IPS-15b (cell line): ENCODE results near the gene DRGX.

Experiments
- H3K27me3 ChIP-seq: one replicate; pipeline ENCODE4 v1.6.1; 2013; ENCODE audit warnings: low read length; ENCODE audit not compliant: control insufficient read depth, insufficient read depth
- H3K36me3 ChIP-seq: one replicate; pipeline ENCODE4 v1.6.1; 2013; ENCODE audit warnings: low read length; ENCODE audit not compliant: control insufficient read depth, insufficient read depth
- H3K4me1 ChIP-seq: one replicate; pipeline ENCODE4 v1.6.1; 2013; ENCODE audit warnings: mild to moderate bottlenecking, low read length; ENCODE audit not compliant: control insufficient read depth, insufficient read depth
- H3K4me3 ChIP-seq: one replicate; pipeline ENCODE4 v1.5.1; 2013; ENCODE audit warnings: low read depth, low read length
- H3K9ac ChIP-seq: one replicate; pipeline ENCODE4 v1.6.1; 2013; ENCODE audit warnings: low read depth, mild to moderate bottlenecking, low read length
- H3K9me3 ChIP-seq: one replicate; pipeline ENCODE4 v1.6.1; 2013; ENCODE audit warnings: mild to moderate bottlenecking, low read length; ENCODE audit not compliant: control insufficient read depth, insufficient read depth

DRGX gene

DNA sequence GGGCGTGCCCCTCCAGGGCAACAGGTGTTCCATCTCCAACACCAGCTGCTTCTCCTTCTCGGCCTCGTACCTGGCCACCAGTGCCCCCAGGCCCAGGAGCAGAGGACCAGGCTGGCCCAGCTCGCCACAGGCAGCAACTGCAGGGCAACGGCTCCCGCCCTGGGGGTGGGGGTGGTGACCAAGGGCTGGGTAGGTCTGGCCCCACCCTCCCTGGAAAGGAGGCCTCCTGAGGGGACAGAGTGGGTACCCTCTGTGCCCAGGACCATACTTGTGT lies 22.1 kb upstream of the DRGX start:
- no peaks in the 10 kb centered on the region for H3K4me1 ChIP-seq
- H3K4me3 ChIP-seq: no peak overlapping the region
- no peaks in the 10 kb centered on the region for H3K9me3 ChIP-seq
- no peaks in the 10 kb centered on the region for H3K27me3 ChIP-seq
- H3K36me3 ChIP-seq: no peaks in the 10 kb centered on the region
- H3K9ac ChIP-seq: no peak overlapping the region

DNA sequence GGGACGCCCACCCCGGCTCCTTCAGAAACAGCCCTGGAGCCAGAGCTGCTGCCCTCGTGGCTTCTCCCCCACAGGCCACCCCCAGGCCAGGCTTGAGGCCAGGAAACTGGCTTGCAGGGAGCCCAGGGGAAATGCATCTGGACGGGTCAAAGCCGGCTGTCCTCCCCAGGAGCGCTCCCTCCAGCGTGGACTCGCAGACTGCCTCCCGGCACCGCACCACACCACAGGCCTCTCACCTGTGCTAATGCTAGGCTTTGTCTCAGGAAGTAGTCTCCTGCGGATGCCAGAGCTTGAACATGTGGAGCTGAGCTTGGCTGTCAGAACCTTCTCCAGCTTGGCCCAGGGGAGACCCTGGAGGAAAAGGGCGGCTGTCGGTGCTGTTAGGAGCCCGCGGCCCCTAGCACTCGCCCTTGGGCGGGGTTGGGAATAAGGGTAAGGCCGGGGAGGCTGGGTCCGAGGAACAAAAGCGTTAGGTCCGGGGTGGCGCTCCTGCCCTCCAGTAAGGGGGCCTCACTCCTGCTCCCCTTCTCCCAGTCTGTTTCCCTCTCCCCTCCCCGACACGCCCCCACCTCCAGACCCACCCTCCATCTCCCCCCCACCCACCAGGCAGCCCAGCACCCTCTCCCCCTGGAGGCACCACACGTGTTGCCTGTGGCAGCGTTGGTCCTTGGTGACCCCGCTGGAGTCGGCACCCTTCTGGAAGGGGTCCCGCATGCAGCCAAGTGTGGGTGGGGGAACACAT lies 21.6 kb upstream of the DRGX start:
- no peaks in the 10 kb centered on the region for H3K4me1 ChIP-seq
- H3K27me3 ChIP-seq: no peaks in the 10 kb centered on the region
- no peak overlapping the region for H3K9ac ChIP-seq

DNA sequence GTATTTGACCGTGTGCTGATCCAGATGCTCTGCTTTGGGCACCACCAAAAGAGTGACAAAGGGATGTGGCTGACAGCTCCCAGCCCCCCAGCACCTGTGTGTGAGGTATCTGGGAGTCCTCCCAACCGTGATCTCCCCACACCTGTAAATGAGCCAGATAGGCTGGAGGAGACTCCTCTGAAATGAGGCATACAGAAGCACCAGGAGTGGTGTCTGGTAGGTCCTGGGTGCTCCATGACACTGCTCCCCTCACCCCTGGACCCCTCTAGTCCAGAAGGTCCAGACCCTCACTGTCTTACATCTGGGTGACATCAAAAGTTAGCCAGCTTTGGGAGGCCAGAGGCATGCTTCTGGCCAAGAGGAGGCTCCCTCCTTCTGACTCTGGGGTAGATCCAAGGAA lies 20.0 kb upstream of the DRGX start:
- no peaks in the 10 kb centered on the region for H3K27me3 ChIP-seq
- no peaks in the 10 kb centered on the region for H3K9me3 ChIP-seq
- no peak overlapping the region for H3K4me3 ChIP-seq
- no peaks in the 10 kb centered on the region for H3K36me3 ChIP-seq
- no peak overlapping the region for H3K9ac ChIP-seq
- no peaks in the 10 kb centered on the region for H3K4me1 ChIP-seq

More for the DNA sequence above, 21.6 kb upstream of the DRGX start:
- no peaks in the 10 kb centered on the region for H3K36me3 ChIP-seq
- no peaks in the 10 kb centered on the region for H3K9me3 ChIP-seq
- no peak overlapping the region for H3K4me3 ChIP-seq

DNA sequence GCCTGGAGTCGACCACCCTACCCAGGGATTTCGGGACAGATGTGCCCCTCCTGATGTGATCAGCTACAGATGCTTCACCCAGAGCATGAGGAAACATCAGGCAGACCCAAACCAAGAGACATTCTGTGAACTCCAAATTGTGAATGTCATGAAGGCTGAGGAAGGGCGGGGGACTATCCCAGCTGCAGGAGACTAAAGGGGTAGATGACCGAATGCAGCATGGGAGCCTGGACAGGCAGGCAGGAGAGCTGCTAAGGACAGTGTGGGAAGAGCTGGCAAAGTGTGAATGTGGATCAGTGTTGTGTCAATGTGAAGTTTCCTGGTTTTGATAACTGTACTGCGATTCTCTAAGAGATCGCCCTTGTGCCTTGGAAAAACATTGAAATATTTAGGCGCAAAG lies 19.2 kb upstream of the DRGX start:
- Histone ChIP-seq H3K27me3 (no peaks in the 10 kb centered on the region), H3K4me1 (no peaks in the 10 kb centered on the region), H3K9me3 (no peaks in the 10 kb centered on the region), H3K4me3 (no peak overlapping the region), H3K36me3 (no peaks in the 10 kb centered on the region), H3K9ac (no peak overlapping the region)

DNA sequence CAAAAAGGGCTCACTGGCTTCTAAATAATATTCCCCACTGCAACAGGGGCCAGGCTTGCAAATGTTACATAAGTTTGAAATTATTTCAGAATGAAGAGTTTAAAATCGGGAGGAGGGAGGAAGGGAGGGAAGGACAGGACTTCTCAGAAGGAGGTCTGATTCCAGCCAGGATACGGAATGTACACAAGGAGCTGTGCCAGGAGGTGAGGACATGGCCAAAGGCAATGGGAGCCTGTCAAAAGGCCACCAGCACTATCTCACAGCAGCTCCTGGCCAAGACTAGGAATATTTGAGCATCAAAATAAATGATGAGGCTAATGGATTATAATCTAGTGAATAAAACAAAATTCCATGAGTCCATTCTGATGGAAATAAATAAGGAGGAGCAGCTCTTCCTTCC lies 18.6 kb upstream of the DRGX start:
- H3K27me3 ChIP-seq: no peaks in the 10 kb centered on the region

DNA sequence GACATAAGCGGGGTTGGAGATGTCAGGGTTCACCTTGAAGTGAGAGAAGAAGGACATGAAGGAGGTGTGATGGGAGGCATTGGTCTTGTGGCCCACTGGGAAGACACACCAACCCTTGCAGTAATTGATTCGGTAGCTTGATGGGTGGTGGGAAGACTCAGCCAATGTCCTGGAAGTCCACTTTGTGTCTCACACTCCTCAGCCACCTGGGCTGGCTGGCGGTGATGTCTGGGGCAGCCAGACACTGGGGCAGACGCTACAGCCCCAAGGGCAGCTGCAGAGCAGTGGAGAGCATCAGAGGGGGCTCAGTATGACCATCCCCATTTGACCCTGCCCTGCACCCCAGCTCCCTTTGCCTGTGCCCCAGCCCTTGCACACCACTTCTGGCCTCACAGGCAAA lies 16.7 kb upstream of the DRGX start:
- Histone ChIP-seq H3K9me3 (no peaks in the 10 kb centered on the region), H3K36me3 (no peaks in the 10 kb centered on the region), H3K27me3 (peaks cover 4% of the 10 kb centered on the region), H3K9ac (no peak overlapping the region), H3K4me3 (no peak overlapping the region), H3K4me1 (no peaks in the 10 kb centered on the region)

More for the DNA sequence above, 18.6 kb upstream of the DRGX start:
- Histone ChIP-seq H3K4me3 (no peak overlapping the region), H3K9me3 (no peaks in the 10 kb centered on the region), H3K36me3 (no peaks in the 10 kb centered on the region), H3K4me1 (no peaks in the 10 kb centered on the region), H3K9ac (no peak overlapping the region)

DNA sequence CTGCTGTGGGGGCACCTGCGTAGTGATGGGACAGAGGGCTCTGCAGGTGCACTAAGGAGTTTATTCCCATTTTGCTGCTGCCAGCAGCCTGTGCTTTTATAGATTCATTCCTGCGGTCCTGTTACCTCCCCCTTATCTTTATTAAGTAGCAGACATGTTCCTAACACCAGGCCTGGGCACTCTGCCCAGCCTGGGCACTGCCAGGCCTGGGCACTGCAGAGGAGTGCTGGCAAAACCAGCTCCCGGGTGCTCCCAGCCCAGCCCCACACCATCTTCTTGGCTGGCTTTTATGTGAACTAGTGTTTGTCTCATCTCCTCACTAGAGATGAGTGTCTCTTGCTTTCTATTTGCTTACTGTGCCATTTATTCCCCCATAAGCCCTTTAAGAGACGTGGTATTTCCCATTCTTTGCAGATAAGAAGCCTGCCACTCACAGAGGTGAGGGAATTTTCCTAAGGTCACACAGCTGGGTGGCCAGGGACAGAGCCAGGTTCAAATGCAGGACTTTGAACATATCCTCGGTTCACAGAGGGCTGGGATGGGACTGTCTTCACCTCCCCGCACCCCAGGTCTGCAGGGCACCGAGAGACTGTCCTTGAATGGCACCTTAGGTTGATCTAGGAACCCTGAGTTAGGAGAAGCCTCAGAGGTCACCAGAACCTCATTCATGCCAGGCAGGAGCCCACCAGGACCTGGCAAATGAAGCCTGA lies 14.6 kb upstream of the DRGX start:
- H3K9ac ChIP-seq: no peak overlapping the region
- H3K9me3 ChIP-seq: no peaks in the 10 kb centered on the region
- H3K4me3 ChIP-seq: no peak overlapping the region
- peaks cover 4% of the 10 kb centered on the region for H3K27me3 ChIP-seq
- H3K36me3 ChIP-seq: no peaks in the 10 kb centered on the region
- no peaks in the 10 kb centered on the region for H3K4me1 ChIP-seq

DNA sequence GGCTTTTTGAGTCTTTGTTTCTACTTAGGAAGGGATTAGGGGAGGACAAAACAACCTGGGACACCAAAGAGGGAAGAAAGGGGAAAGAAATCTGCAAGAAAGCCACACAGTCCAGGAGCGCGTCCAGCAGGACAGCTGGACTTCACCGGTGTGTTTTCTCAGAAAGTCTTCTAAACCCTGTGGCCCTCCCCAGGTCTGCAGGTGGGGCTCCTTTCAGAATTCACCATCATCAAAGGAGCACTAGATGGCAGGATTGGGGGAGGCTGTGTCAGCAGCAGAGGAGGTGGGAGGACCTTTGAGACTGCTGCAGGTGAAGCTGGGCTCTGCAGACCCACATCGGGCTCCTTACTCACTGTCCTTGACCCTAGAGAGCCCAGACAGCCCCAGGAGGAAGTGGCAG lies 13.9 kb upstream of the DRGX start:
- Histone ChIP-seq H3K4me3 (no peak overlapping the region), H3K9ac (no peak overlapping the region), H3K9me3 (no peaks in the 10 kb centered on the region), H3K4me1 (no peaks in the 10 kb centered on the region), H3K27me3 (peaks cover 9% of the 10 kb centered on the region), H3K36me3 (no peaks in the 10 kb centered on the region)

DNA sequence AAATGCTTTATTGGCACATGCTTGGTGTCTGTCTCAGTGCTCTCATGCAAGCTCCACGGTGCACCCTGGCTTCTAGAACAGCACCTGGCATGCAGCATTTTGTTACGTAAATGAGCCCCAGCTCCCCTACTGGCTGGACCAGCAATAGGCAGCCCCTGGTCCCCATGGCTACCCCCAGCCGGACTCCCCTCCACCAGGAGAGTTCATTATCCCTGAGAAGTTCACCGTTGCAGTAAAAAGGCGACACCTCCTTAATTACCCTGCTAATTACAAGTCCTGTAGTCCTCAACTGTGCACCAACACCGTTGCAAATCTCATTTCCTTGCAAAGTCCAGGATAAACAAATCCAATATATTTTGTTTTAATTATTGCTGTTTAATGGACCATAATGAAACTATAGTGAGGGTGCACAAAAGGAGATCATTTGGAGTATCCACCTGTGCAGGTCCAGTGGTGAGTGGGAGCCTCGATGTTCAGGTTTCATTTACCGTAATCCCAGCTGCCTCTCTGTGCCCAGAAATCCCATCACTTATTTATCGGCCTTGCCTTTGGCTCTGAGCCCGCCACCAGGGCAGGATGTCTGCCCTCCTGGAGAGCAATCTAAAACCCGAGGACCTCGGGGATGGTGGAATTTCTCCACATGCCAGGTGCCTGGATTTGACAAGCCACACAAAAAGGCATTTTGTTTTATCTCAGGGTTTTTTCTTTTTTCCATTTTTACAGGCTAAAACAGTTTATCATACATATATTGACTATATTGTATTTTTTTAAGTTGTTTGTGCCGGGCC lies 12.8 kb upstream of the DRGX start:
- peaks cover 14% of the 10 kb centered on the region for H3K27me3 ChIP-seq
- no peak overlapping the region for H3K4me3 ChIP-seq
- no peaks in the 10 kb centered on the region for H3K4me1 ChIP-seq
- no peaks in the 10 kb centered on the region for H3K9me3 ChIP-seq
- H3K9ac ChIP-seq: no peak overlapping the region
- no peaks in the 10 kb centered on the region for H3K36me3 ChIP-seq

DNA sequence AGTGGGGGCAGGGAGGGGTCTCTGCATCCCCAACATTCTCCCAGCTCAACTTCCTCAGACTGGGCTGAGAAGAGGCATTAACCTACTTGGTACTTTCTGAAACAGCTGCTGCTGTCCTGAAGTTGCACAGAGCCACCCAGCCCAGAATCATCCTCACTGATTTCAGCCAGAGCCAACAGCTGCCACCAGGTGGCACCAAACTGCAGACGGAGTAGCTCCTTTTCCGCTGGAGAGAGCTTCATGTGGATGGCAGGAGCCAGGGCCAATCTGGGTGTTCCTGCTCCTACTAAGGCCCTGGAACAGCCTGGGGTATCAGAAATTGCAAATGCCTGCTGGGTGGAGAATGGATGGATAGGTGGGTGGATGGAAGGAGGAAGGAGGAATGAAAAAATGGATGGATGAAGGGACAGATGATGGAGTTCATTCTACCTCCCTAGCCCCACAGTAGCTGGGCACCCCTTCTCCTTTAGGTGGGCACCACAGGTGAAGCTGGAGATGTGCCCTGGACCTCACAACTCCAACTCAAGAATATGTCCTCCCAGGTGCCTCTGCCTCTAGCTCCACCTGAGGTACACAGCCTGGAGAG lies 11.8 kb upstream of the DRGX start:
- peaks cover 23% of the 10 kb centered on the region for H3K27me3 ChIP-seq
- no peak overlapping the region for H3K4me3 ChIP-seq
- no peak overlapping the region for H3K9ac ChIP-seq
- H3K4me1 ChIP-seq: no peaks in the 10 kb centered on the region
- no peaks in the 10 kb centered on the region for H3K9me3 ChIP-seq
- no peaks in the 10 kb centered on the region for H3K36me3 ChIP-seq

DNA sequence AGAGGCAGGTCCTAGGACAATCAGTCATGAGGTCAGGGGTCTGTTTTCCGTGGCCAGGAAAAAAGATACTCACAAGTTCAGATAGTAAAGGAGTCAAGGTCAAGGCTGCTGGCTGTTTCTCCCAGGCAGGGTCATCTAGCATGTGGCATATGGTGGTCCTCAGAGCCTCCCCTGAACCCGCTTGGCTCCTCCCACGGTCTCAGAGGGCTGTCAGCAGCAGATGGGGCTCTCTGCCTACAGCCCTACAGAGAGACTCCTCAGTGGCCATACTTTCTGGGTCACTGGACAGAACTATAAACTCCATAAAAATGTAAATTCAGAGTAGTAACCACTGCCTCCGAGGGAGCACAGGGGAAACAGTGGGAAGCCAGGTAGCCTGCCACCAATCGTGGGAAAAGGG lies 11.3 kb upstream of the DRGX start:
- peaks cover 28% of the 10 kb centered on the region for H3K27me3 ChIP-seq
- no peaks in the 10 kb centered on the region for H3K9me3 ChIP-seq
- no peak overlapping the region for H3K9ac ChIP-seq
- H3K36me3 ChIP-seq: no peaks in the 10 kb centered on the region
- H3K4me3 ChIP-seq: no peak overlapping the region
- H3K4me1 ChIP-seq: no peaks in the 10 kb centered on the region
